HepG2 (cell line): ENCODE measurements around the gene MAN2B2. TPM values are rescaled to one million over a fixed set of nuclear protein-coding genes. Genes with fewer than 3 reads are reported as not detected.

Experiments
- ARNT ChIP-seq: fragments of 450-650 bp; IDR thresholded peaks from 2 replicates; pipeline ENCODE4 v1.6.1; 2017
- BCLAF1 ChIP-seq: fragments of 450-650 bp; IDR thresholded peaks from 2 replicates; pipeline ENCODE4 v1.6.1; 2017; ENCODE audit warnings: mild to moderate bottlenecking
- BORCS8-MEF2B ChIP-seq: sonication (generic); formaldehyde crosslinking; IDR thresholded peaks from 2 replicates; pipeline ENCODE4 v1.8.0; 2022; ENCODE audit warnings: mild to moderate bottlenecking, missing genetic modification reagents
- HOXA9 ChIP-seq: sonication (generic); formaldehyde crosslinking; IDR thresholded peaks from 2 replicates; pipeline ENCODE4 v1.8.1; 2022; ENCODE audit warnings: missing genetic modification reagents, mild to moderate bottlenecking, moderate library complexity, borderline replicate concordance
- JARID2 ChIP-seq: sonication (generic); formaldehyde crosslinking; IDR thresholded peaks from 2 replicates; pipeline ENCODE4 v1.8.1; 2023; ENCODE audit warnings: missing genetic modification reagents, inconsistent platforms; ENCODE audit not compliant: insufficient replicate concordance
- KDM4B ChIP-seq: sonication (generic); formaldehyde crosslinking; IDR thresholded peaks from 2 replicates; pipeline ENCODE4 v1.4.0; 2020; ENCODE audit warnings: missing genetic modification reagents
- MNT ChIP-seq: fragments of 450-650 bp; IDR thresholded peaks from 2 replicates; pipeline ENCODE4 v1.6.1; 2016
- NFE2L2 ChIP-seq: fragments of 150-350 bp; IDR thresholded peaks from 2 replicates; pipeline ENCODE4 v1.6.1; 2014; ENCODE audit warnings: low read length
- NFIC ChIP-seq: IDR thresholded peaks from 2 replicates; pipeline ENCODE4 v1.6.1; 2012; ENCODE audit warnings: mild to moderate bottlenecking, low read length, inconsistent platforms
- NR1H2 ChIP-seq: sonication (generic); formaldehyde crosslinking; IDR thresholded peaks from 2 replicates; pipeline ENCODE4 v1.8.1; 2022; ENCODE audit warnings: low read depth, missing genetic modification reagents, borderline replicate concordance
- RAD21 ChIP-seq: fragments of 450-650 bp; formaldehyde crosslinking; IDR thresholded peaks from 2 replicates; pipeline ENCODE4 v1.5.0; 2020; ENCODE audit warnings: mild to moderate bottlenecking
- SOX5 ChIP-seq: IDR thresholded peaks from 2 replicates; pipeline ENCODE4 v1.6.1; 2016; ENCODE audit warnings: borderline replicate concordance
- SPEN ChIP-seq: sonication (generic); formaldehyde crosslinking; IDR thresholded peaks from 2 replicates; pipeline ENCODE4 v1.5.1; 2020; ENCODE audit warnings: low read depth, mild to moderate bottlenecking, missing genetic modification reagents
- STAG1 ChIP-seq: sonication (generic); formaldehyde crosslinking; IDR thresholded peaks from 2 replicates; pipeline ENCODE4 v1.4.0; 2020; ENCODE audit warnings: missing genetic modification reagents
- TMF1 ChIP-seq: sonication (generic); formaldehyde crosslinking; IDR thresholded peaks from 2 replicates; pipeline ENCODE4 v1.8.1; 2022; ENCODE audit warnings: low read depth, missing genetic modification reagents
- ZBTB26 ChIP-seq: IDR thresholded peaks from 2 replicates; pipeline ENCODE4 v1.6.1; 2016; ENCODE audit warnings: missing compliant biosample characterization, missing genetic modification reagents, borderline replicate concordance
- ZGPAT ChIP-seq: IDR thresholded peaks from 2 replicates; pipeline ENCODE4 v1.6.1; 2016; ENCODE audit warnings: mild to moderate bottlenecking
- ZNF331 ChIP-seq: sonication (generic); formaldehyde crosslinking; IDR thresholded peaks from 2 replicates; pipeline ENCODE4 v1.4.0; 2020; ENCODE audit warnings: missing genetic modification reagents
- ZNF33A ChIP-seq: sonication (generic); formaldehyde crosslinking; IDR thresholded peaks from 2 replicates; pipeline ENCODE4 v1.5.1; 2020; ENCODE audit warnings: missing genetic modification reagents, mild to moderate bottlenecking, moderate library complexity, borderline replicate concordance
- ZNF441 ChIP-seq: sonication (generic); formaldehyde crosslinking; IDR thresholded peaks from 2 replicates; pipeline ENCODE4 v1.7.0; 2021; ENCODE audit warnings: missing genetic modification reagents, borderline replicate concordance
- ZNF704 ChIP-seq: sonication (generic); formaldehyde crosslinking; IDR thresholded peaks from 2 replicates; pipeline ENCODE4 v1.8.1; 2023; ENCODE audit warnings: mild to moderate bottlenecking, inconsistent platforms, moderate library complexity, missing genetic modification reagents, borderline replicate concordance
- polyA plus RNA-seq, 8 experiments: library from polyadenylated mRNA; depleted of rRNA in 3 of 8; stranded (reverse) in 7 of 8; unstranded in 1 of 8; fragments of >200 nt; fragmentation: Illumina TruSeq in 4 of 8; extraction: Trizol in 4 of 8; gene quantifications; 2 replicates each; pipeline versions ENCODE4 v1.2.1 to v1.2.3, GENCODE V29; 2011 to 2016; ENCODE audit warnings: low read depth in 4 of 8, missing spikeins in 1 of 8, mixed read lengths in 1 of 8; ENCODE audit not compliant: insufficient read depth in 1 of 8
- total RNA-seq, 5 experiments: library from RNA; depleted of rRNA; stranded (reverse); fragments of >200 nt; fragmentation: Illumina TruSeq; extraction: Trizol; gene quantifications; 2 replicates each; pipeline ENCODE4 v1.2.3, GENCODE V29; 2016; ENCODE audit warnings: low read depth in 1 of 5

Gene MAN2B2
- total and polyA plus RNA-seq, 2 of the 13 experiments (the other 11 are each of a cell fraction or from before 2014, with no cell fraction given): 4.8 to 5.4 TPM

- TF ChIP-seq BCLAF1 (no peak), BORCS8-MEF2B (CRISPR knock-in tag) (peak; percentile 89; the same call in 1 of the 2 replicates), HOXA9 (CRISPR knock-in tag) (0 out of 2 replicates have a peak, but pooled peaks have one; percentile 39), MNT (0 out of 2 replicates have a peak, but pooled peaks have one; percentile 19), ARNT (no peak), STAG1 (CRISPR knock-in tag) (no peak; the same call in 1 of the 2 replicates), ZBTB26 (CRISPR knock-in tag) (no peak; the same call in none of the 2 replicates), RAD21 (no peak), SOX5 (CRISPR knock-in tag) (peak; percentile 35; the same call in 1 of the 2 replicates), JARID2 (CRISPR knock-in tag) (peak; percentile 27), ZNF704 (CRISPR knock-in tag) (no peak), KDM4B (CRISPR knock-in tag) (no peak), NR1H2 (CRISPR knock-in tag) (no peak), NFE2L2 (no peak), ZNF33A (CRISPR knock-in tag) (peak; percentile 93; the same call in 1 of the 2 replicates), ZNF331 (peak; percentile 36; the same call in 1 of the 2 replicates), NFIC (no peak), ZNF441 (CRISPR knock-in tag) (peak; percentile 44; the same call in 1 of the 2 replicates), TMF1 (peak; percentile 37; the same call in 1 of the 2 replicates), SPEN (CRISPR knock-in tag) (peak; percentile 93), ZGPAT (peak; percentile 82)
Measured at GRCh38 chr4:6640292-6641163, 65.5 kb downstream of the MAN2B2 start, which contains the start of gene MRFAP1 (continued).
